Right renal cortex interstitium (tissue), 3 donors: ENCODE data around the gene ARTN. TPM values are rescaled to one million over a fixed set of nuclear protein-coding genes. Genes with fewer than 3 reads are reported as not detected.

Experiments used
- DNase-seq, 3 donors: peaks; one replicate each; pipeline ENCODE4 v3.0.0-alpha.2; 2013; ENCODE audit warnings: low read depth in 3 of 3, low spot score in 2 of 3
- polyA plus RNA-seq, 3 donors: library from polyadenylated mRNA; unstranded; fragments of 120-200 nt; gene quantifications; one replicate each; pipeline ENCODE4 v1.2.1, GENCODE V29; 2013; ENCODE audit not compliant: insufficient read length in 3 of 3

ARTN gene
- polyA plus RNA-seq, 3 donors = 1.7 to 1.9 (median 1.7) TPM

GRCh38 chr1:43969416-43969745 is 35.8 kb downstream of the ARTN start:
- no peak for DNase-seq

GRCh38 chr1:43969746-43970466 is 36.3 kb downstream of the ARTN start, which contains the start of gene DPH2:
Gene DPH2 (plus strand): TSS chr1:43970010. CDS start chr1:43970176, 166 bp downstream.
- peak; percentile 83 to 95 (median 89) for DNase-seq

GRCh38 chr1:43970502-43970901 is 36.9 kb downstream of the ARTN start:
- no peak for DNase-seq

- no peak for DNase-seq
These were observed 37.3 kb downstream of the ARTN start for GRCh38 chr1:43970911-43971310.

GRCh38 chr1:43971336-43971980 is 37.9 kb downstream of the ARTN start:
- DNase-seq = no peak

- DNase-seq = no peak
These were observed 40.4 kb downstream of the ARTN start for GRCh38 chr1:43973981-43974442.

GRCh38 chr1:43974443-43975248 is 41.0 kb downstream of the ARTN start, which contains the start of gene ATP6V0B:
Gene ATP6V0B (plus strand): TSS chr1:43974960. CDS start chr1:43975041, 81 bp downstream.
- peak in 2 of 3 donors; percentile 75 to 86 for DNase-seq

- DNase-seq = no peak
These were observed 41.8 kb downstream of the ARTN start for GRCh38 chr1:43975249-43975961.

GRCh38 chr1:43976045-43976444 is 42.4 kb downstream of the ARTN start:
- DNase-seq = no peak

- DNase-seq = no peak
These were observed 43.3 kb downstream of the ARTN start for GRCh38 chr1:43976890-43977289.

GRCh38 chr1:43977376-43978263 is 44.0 kb downstream of the ARTN start:
- no peak for DNase-seq

- no peak for DNase-seq
These were observed 44.6 kb downstream of the ARTN start for GRCh38 chr1:43978264-43978550.

- no peak for DNase-seq
These were observed 45.1 kb downstream of the ARTN start, which contains the start of gene B4GALT2 for GRCh38 chr1:43978551-43979260. Gene B4GALT2 (plus strand): TSS chr1:43979210. CDS start chr1:43981161, 1,951 bp downstream.

- DNase-seq = no peak
These were observed 45.6 kb downstream of the ARTN start for GRCh38 chr1:43979261-43979527.

- no peak for DNase-seq
These were observed 46.1 kb downstream of the ARTN start for GRCh38 chr1:43979528-43980254.

GRCh38 chr1:43980255-43981134 is 46.9 kb downstream of the ARTN start:
- no peak for DNase-seq

GRCh38 chr1:43981135-43981491 is 47.5 kb downstream of the ARTN start:
- DNase-seq = no peak

- DNase-seq = no peak
These were observed 48.0 kb downstream of the ARTN start for GRCh38 chr1:43981636-43982035.
